HG02885 (cell line): ENCODE measurements around the gene FZD2.

Experiments used
- ATAC-seq: cut with Tn5 transposase; IDR thresholded peaks from one replicate; pipeline ENCODE4 v1.9.1; 2021; ENCODE audit warnings: mild to moderate bottlenecking; ENCODE audit not compliant: unreplicated experiment, poor library complexity

The FZD2 gene

GRCh38 chr17:44604768-44605485 lies 47.6 kb downstream of the FZD2 start:
- no peak for ATAC-seq

- no peak for ATAC-seq
These were observed 49.4 kb downstream of the FZD2 start for GRCh38 chr17:44606658-44607057.

GRCh38 chr17:44607836-44608690 lies 50.8 kb downstream of the FZD2 start:
- no peak for ATAC-seq

GRCh38 chr17:44608727-44609435 lies 51.6 kb downstream of the FZD2 start:
- ATAC-seq = no peak

- no peak for ATAC-seq
These were observed 53.0 kb downstream of the FZD2 start for GRCh38 chr17:44610331-44610730.
